Neural crest cell (in vitro differentiated cells): Measurements from ENCODE around the gene GPSM1. TPM values are rescaled to one million over a fixed set of nuclear protein-coding genes. Genes with fewer than 3 reads are reported as not detected.
A peak's percentile ranks its signal among the peaks of the same experiment; 100 is the strongest.
"Not testable (repeated sequence)": the region's sequence is repeated elsewhere in the genome, so short reads cannot be mapped to it uniquely, and the experiment has no call there.

Experiments
- DNase-seq: peaks from one replicate; pipeline ENCODE4 v3.0.0; 2021; ENCODE audit warnings: low read depth, mixed read lengths, low spot score
- H3K27ac Mint-ChIP-seq: one replicate; pipeline ENCODE4 v1.8.0; 2021; ENCODE audit warnings: mild to moderate bottlenecking, mixed read lengths; ENCODE audit not compliant: unreplicated experiment
- H3K27me3 Mint-ChIP-seq: 2 replicates; pipeline ENCODE4 v1.8.0; 2021; ENCODE audit warnings: low read depth, mild to moderate bottlenecking, mixed read lengths
- H3K36me3 Mint-ChIP-seq: 2 replicates; pipeline ENCODE4 v1.8.0; 2021; ENCODE audit warnings: low read depth, mild to moderate bottlenecking, mixed read lengths
- H3K4me1 Mint-ChIP-seq: 2 replicates; pipeline ENCODE4 v1.8.0; 2021; ENCODE audit warnings: mixed read lengths
- H3K4me3 Mint-ChIP-seq: one replicate; pipeline ENCODE4 v1.8.0; 2021; ENCODE audit warnings: mild to moderate bottlenecking, mixed read lengths
- H3K9me3 Mint-ChIP-seq: 2 replicates; pipeline ENCODE4 v1.8.0; 2021; ENCODE audit warnings: mixed read lengths
- total RNA-seq: library from RNA; stranded (reverse); gene quantifications from 2 replicates; pipeline ENCODE4 v1.2.1, GENCODE V29; 2021
- TF ChIP-seq, protein P1 (sequence below): fragments of 200-600 bp; sonication (generic); conservative IDR thresholded peaks from 2 replicates; pipeline ENCODE4 v1.5.0; 2021; ENCODE audit warnings: antibody characterized with exemption, mild to moderate bottlenecking

The GPSM1 gene
- total RNA-seq, 1 donor from 2014 or later = 56.7 TPM

- no peak for DNase-seq
- no peaks in the 10 kb centered on the region for H3K36me3 Mint-ChIP-seq
- peaks cover 19% of the 10 kb centered on the region for H3K4me1 Mint-ChIP-seq
- TF ChIP-seq, protein P1, sequence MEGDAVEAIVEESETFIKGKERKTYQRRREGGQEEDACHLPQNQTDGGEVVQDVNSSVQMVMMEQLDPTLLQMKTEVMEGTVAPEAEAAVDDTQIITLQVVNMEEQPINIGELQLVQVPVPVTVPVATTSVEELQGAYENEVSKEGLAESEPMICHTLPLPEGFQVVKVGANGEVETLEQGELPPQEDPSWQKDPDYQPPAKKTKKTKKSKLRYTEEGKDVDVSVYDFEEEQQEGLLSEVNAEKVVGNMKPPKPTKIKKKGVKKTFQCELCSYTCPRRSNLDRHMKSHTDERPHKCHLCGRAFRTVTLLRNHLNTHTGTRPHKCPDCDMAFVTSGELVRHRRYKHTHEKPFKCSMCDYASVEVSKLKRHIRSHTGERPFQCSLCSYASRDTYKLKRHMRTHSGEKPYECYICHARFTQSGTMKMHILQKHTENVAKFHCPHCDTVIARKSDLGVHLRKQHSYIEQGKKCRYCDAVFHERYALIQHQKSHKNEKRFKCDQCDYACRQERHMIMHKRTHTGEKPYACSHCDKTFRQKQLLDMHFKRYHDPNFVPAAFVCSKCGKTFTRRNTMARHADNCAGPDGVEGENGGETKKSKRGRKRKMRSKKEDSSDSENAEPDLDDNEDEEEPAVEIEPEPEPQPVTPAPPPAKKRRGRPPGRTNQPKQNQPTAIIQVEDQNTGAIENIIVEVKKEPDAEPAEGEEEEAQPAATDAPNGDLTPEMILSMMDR = no peak
- no peak overlapping the region for H3K27ac Mint-ChIP-seq
- no peaks in the 10 kb centered on the region for H3K9me3 Mint-ChIP-seq
- H3K27me3 Mint-ChIP-seq = peaks cover 5% of the 10 kb centered on the region
- H3K4me3 Mint-ChIP-seq = peak overlapping the region; percentile 47
Observed at GRCh38 chr9:136347472-136348256, 20.3 kb downstream of the GPSM1 start.

DNA sequence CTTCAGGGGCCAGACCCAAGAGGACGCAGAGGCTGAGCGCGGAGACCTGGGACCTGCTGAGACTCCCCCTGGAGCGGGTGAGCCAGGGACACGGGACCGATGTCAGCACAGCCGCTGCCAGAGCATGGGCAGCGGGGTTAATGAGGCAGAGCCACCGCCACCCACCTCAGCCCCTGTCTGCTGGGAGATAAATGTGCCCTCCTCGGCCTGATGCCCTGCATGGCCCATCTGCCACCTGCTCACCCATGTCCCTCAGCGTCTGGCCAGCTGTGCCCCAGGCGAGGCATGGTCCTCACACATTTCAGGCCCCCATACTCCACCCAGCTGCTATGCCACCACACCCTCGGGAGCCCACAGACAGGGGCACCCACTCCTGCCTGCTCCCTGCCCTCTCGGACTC, 21.4 kb downstream of the GPSM1 start:
- TF ChIP-seq, protein P1 = no peak
- no peaks in the 10 kb centered on the region for H3K36me3 Mint-ChIP-seq
- no peak for DNase-seq
- H3K27ac Mint-ChIP-seq = no peak overlapping the region
- peaks cover 3% of the 10 kb centered on the region for H3K27me3 Mint-ChIP-seq
- H3K4me3 Mint-ChIP-seq = peak overlapping the region; percentile 41
- H3K4me1 Mint-ChIP-seq = peaks cover 12% of the 10 kb centered on the region
- H3K9me3 Mint-ChIP-seq = no peaks in the 10 kb centered on the region

DNA sequence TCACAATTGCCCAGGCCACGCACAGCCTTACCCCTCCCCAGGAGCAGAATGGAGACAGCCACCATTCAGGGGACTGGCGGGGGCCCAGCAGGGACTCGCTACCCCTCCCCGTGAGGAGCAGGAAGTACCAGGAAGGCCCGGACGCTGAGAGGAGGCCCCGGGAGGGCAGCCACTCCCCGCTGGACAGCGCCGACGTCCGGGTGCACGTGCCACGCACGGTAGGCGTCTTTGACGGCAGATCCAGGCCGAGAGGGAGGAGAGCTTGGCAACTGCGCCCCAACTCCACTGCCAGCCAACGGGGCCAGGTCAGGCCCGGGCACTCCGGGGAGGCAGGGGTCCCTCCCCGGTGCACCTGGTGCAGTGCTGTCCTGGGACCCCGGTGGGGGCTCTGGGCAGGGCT, 22.2 kb downstream of the GPSM1 start:
- H3K36me3 Mint-ChIP-seq = no peaks in the 10 kb centered on the region
- no peak overlapping the region for H3K27ac Mint-ChIP-seq
- no peaks in the 10 kb centered on the region for H3K9me3 Mint-ChIP-seq
- DNase-seq = no peak
- H3K27me3 Mint-ChIP-seq = peaks cover under 1% of the 10 kb centered on the region
- no peak overlapping the region for H3K4me3 Mint-ChIP-seq
- peaks cover 9% of the 10 kb centered on the region for H3K4me1 Mint-ChIP-seq
- TF ChIP-seq, protein P1 = no peak

- no peaks in the 10 kb centered on the region for H3K9me3 Mint-ChIP-seq
- no peak overlapping the region for H3K4me3 Mint-ChIP-seq
- no peaks in the 10 kb centered on the region for H3K4me1 Mint-ChIP-seq
- no peaks in the 10 kb centered on the region for H3K27me3 Mint-ChIP-seq
- no peak for DNase-seq
- TF ChIP-seq, protein P1 = no peak
- no peak overlapping the region for H3K27ac Mint-ChIP-seq
- H3K36me3 Mint-ChIP-seq = no peaks in the 10 kb centered on the region
Observed at GRCh38 chr9:136351252-136351800, 24.0 kb downstream of the GPSM1 start.

GRCh38 chr9:136351868-136352267, 24.5 kb downstream of the GPSM1 start:
- not testable (repeated sequence) for H3K36me3 Mint-ChIP-seq, H3K27me3 Mint-ChIP-seq, DNase-seq, H3K27ac Mint-ChIP-seq, H3K9me3 Mint-ChIP-seq, H3K4me1 Mint-ChIP-seq, H3K4me3 Mint-ChIP-seq

- H3K4me1 Mint-ChIP-seq = no peaks in the 10 kb centered on the region
- TF ChIP-seq, protein P1 = no peak
- no peaks in the 10 kb centered on the region for H3K36me3 Mint-ChIP-seq
- no peak for DNase-seq
- H3K27ac Mint-ChIP-seq = no peak overlapping the region
- no peak overlapping the region for H3K4me3 Mint-ChIP-seq
- H3K9me3 Mint-ChIP-seq = no peaks in the 10 kb centered on the region
- no peaks in the 10 kb centered on the region for H3K27me3 Mint-ChIP-seq
Observed at GRCh38 chr9:136352682-136353081, 25.3 kb downstream of the GPSM1 start.
